RWPE2 (cell line): ENCODE data around the gene KRT79.

Experiments
- ATAC-seq: fragments of 200-7000 bp; cut with Tn5 transposase; 3 replicates; pipeline ENCODE4 v1.9.1; 2021; ENCODE audit warnings: low read depth
- DNase-seq: peaks from one replicate; pipeline ENCODE4 v3.0.0-alpha.2; 2020; ENCODE audit warnings: low spot score
- H3K27ac ChIP-seq: fragments of 450-650 bp; 2 replicates; pipeline ENCODE4 v1.5.1; 2017; ENCODE audit warnings: mild to moderate bottlenecking; ENCODE audit not compliant: poor library complexity, severe bottlenecking
- H3K27me3 ChIP-seq: fragments of 250-450 bp; sonication (Bioruptor Pico); 2 replicates; pipeline ENCODE4 v1.5.1; 2021; ENCODE audit warnings: mild to moderate bottlenecking, moderate library complexity; ENCODE audit not compliant: insufficient read depth, poor library complexity, severe bottlenecking
- H3K36me3 ChIP-seq: fragments of 250-450 bp; sonication (Bioruptor Pico); 2 replicates; pipeline ENCODE4 v1.5.1; 2020; ENCODE audit warnings: low read depth, mild to moderate bottlenecking, moderate library complexity
- H3K4me1 ChIP-seq: fragments of 250-450 bp; sonication (Bioruptor Pico); 2 replicates; pipeline ENCODE4 v1.5.1; 2021; ENCODE audit warnings: mild to moderate bottlenecking, moderate library complexity; ENCODE audit not compliant: insufficient read depth, poor library complexity, severe bottlenecking
- H3K4me3 ChIP-seq: fragments of 250-450 bp; sonication (Bioruptor Pico); 2 replicates; pipeline ENCODE4 v1.5.1; 2021; ENCODE audit warnings: mild to moderate bottlenecking, moderate library complexity; ENCODE audit not compliant: severe bottlenecking
- H3K9me3 ChIP-seq: fragments of 250-450 bp; sonication (Bioruptor Pico); 2 replicates; pipeline ENCODE4 v1.5.1; 2021; ENCODE audit warnings: mild to moderate bottlenecking, moderate library complexity; ENCODE audit not compliant: severe bottlenecking
- CTCF ChIP-seq: fragments of 450-650 bp; IDR thresholded peaks from one replicate; pipeline ENCODE4 v1.5.1; 2017; ENCODE audit warnings: mild to moderate bottlenecking, moderate library complexity; ENCODE audit not compliant: poor library complexity, severe bottlenecking

KRT79 gene

GRCh38 chr12:52838609-52839435 is 4.7 kb upstream of the KRT79 start:
- no peaks in the 10 kb centered on the region for H3K27me3 ChIP-seq
- no peaks in the 10 kb centered on the region for H3K9me3 ChIP-seq
- TF ChIP-seq CTCF, result no peak
- no peaks in the 10 kb centered on the region for H3K36me3 ChIP-seq
- H3K4me3 ChIP-seq, result no peak overlapping the region
- DNase-seq (no peak), ATAC-seq (no peak)
- H3K4me1 ChIP-seq, result peaks cover 8% of the 10 kb centered on the region
- no peak overlapping the region for H3K27ac ChIP-seq

GRCh38 chr12:52837781-52838608 is 3.9 kb upstream of the KRT79 start:
- H3K36me3 ChIP-seq, result no peaks in the 10 kb centered on the region
- ATAC-seq (no peak), DNase-seq (no peak)
- H3K4me1 ChIP-seq, result peaks cover 8% of the 10 kb centered on the region
- no peaks in the 10 kb centered on the region for H3K9me3 ChIP-seq
- TF ChIP-seq CTCF, result no peak
- H3K27ac ChIP-seq, result no peak overlapping the region
- no peaks in the 10 kb centered on the region for H3K27me3 ChIP-seq
- no peak overlapping the region for H3K4me3 ChIP-seq

- no peak for DNase-seq
- Histone ChIP-seq H3K4me3 (no peak overlapping the region), H3K27ac (no peak overlapping the region), H3K36me3 (no peaks in the 10 kb centered on the region), H3K4me1 (peaks cover 8% of the 10 kb centered on the region), H3K27me3 (no peaks in the 10 kb centered on the region), H3K9me3 (no peaks in the 10 kb centered on the region)
- no peak for TF ChIP-seq CTCF
- peak; percentile 85 for ATAC-seq
Measured at GRCh38 chr12:52837413-52837741, 3.3 kb upstream of the KRT79 start.

- ATAC-seq (no peak), DNase-seq (no peak)
- Histone ChIP-seq H3K27ac (no peak overlapping the region), H3K4me3 (no peak overlapping the region), H3K9me3 (no peaks in the 10 kb centered on the region), H3K4me1 (peaks cover 8% of the 10 kb centered on the region), H3K27me3 (no peaks in the 10 kb centered on the region), H3K36me3 (no peaks in the 10 kb centered on the region)
- no peak for TF ChIP-seq CTCF
Measured at GRCh38 chr12:52836491-52837412, 2.6 kb upstream of the KRT79 start.
